GM23248 (cell line): Measurements from ENCODE around the gene APPBP2. TPM values are rescaled to one million over a fixed set of nuclear protein-coding genes. Genes with fewer than 3 reads are reported as not detected.

Experiments
- DNase-seq: peaks from one replicate; pipeline ENCODE4 v3.0.0-alpha.2; 2015
- H2AFZ ChIP-seq: fragments of 200-600 bp; sonication (generic); 2 replicates; pipeline ENCODE4 v1.6.1; 2016; ENCODE audit warnings: antibody characterized with exemption
- H3F3A ChIP-seq: fragments of 200-600 bp; sonication (generic); 2 replicates; pipeline ENCODE4 v1.6.1; 2016; ENCODE audit warnings: mild to moderate bottlenecking, antibody characterized with exemption, mixed run types; ENCODE audit not compliant: insufficient read depth
- H3K27ac ChIP-seq: fragments of 200-600 bp; sonication (generic); 2 replicates; pipeline ENCODE4 v1.5.1; 2016; ENCODE audit warnings: mild to moderate bottlenecking
- H3K27me3 ChIP-seq: fragments of 200-600 bp; sonication (generic); replicated peaks from 2 replicates; pipeline ENCODE4 v1.6.1; 2016; ENCODE audit warnings: mild to moderate bottlenecking; ENCODE audit not compliant: insufficient read depth
- H3K36me3 ChIP-seq: fragments of 200-600 bp; sonication (generic); 2 replicates; pipeline ENCODE4 v1.6.1; 2016; ENCODE audit warnings: low read depth, mild to moderate bottlenecking
- H3K4me1 ChIP-seq: fragments of 200-600 bp; sonication (generic); 2 replicates; pipeline ENCODE4 v1.6.1; 2016; ENCODE audit warnings: mild to moderate bottlenecking; ENCODE audit not compliant: insufficient read depth
- H3K4me2 ChIP-seq: fragments of 200-600 bp; sonication (generic); one replicate; pipeline ENCODE4 v1.6.1; 2016; ENCODE audit warnings: mild to moderate bottlenecking; ENCODE audit not compliant: unreplicated experiment
- H3K4me3 ChIP-seq: fragments of 200-600 bp; sonication (generic); 2 replicates; pipeline ENCODE4 v1.5.1; 2016; ENCODE audit warnings: mild to moderate bottlenecking
- H3K79me2 ChIP-seq: fragments of 200-600 bp; sonication (generic); 2 replicates; pipeline ENCODE4 v1.6.1; 2016; ENCODE audit warnings: mild to moderate bottlenecking; ENCODE audit not compliant: insufficient read depth
- H3K9ac ChIP-seq: fragments of 200-600 bp; sonication (generic); 2 replicates; pipeline ENCODE4 v1.6.1; 2016; ENCODE audit warnings: mild to moderate bottlenecking
- H3K9me2 ChIP-seq: fragments of 200-600 bp; sonication (generic); 2 replicates; pipeline ENCODE4 v1.6.1; 2016; ENCODE audit warnings: mixed run types, mild to moderate bottlenecking, moderate library complexity; ENCODE audit not compliant: insufficient read depth
- H3K9me3 ChIP-seq: fragments of 200-600 bp; sonication (generic); one replicate; pipeline ENCODE4 v1.6.1; 2017; ENCODE audit warnings: low read depth
- H4K20me1 ChIP-seq: fragments of 200-600 bp; sonication (generic); 2 replicates; pipeline ENCODE4 v1.6.0; 2016; ENCODE audit not compliant: insufficient read depth
- EZH2 ChIP-seq: fragments of 200-600 bp; sonication (generic); IDR thresholded peaks from 2 replicates; pipeline ENCODE4 v1.6.1; 2018; ENCODE audit warnings: antibody characterized with exemption, mild to moderate bottlenecking; ENCODE audit not compliant: insufficient read depth, poor library complexity, severe bottlenecking
- EZH2phosphoT487 ChIP-seq: fragments of 200-600 bp; sonication (generic); IDR thresholded peaks from 2 replicates; pipeline ENCODE4 v1.6.1; 2018; ENCODE audit warnings: antibody characterized with exemption, moderate library complexity, mild to moderate bottlenecking, low read depth; ENCODE audit not compliant: insufficient read depth
- WGBS, 2 experiments: methylation state at CpG; one replicate each; pipeline ENCODE4 v1.1.6; 2015 to 2017; ENCODE audit warnings: low lambda C conversion rate in 2 of 2, low coverage in 1 of 2; ENCODE audit errors: missing lambda C conversion rate in 2 of 2; 5-methylcytosine and 5-hydroxymethylcytosine counted together
- in situ Hi-C: fragments of 300-500 bp; cut with MboI; formaldehyde crosslinking; loops from 2 replicates; pipeline ENCODE4 v1.15.0; 2020
- polyA plus RNA-seq: library from polyadenylated mRNA; unstranded; fragments of >200 nt; fragmentation: Nextera tagmentation; extraction: Ambion mirVana; gene quantifications from 2 replicates; pipeline ENCODE4 v1.2.1, GENCODE V29; 2016
- total RNA-seq: library from RNA; depleted of rRNA; stranded (reverse); fragments of >200 nt; shearing (Covaris generic); gene quantifications from 2 replicates; pipeline ENCODE4 v1.2.3, GENCODE V29; 2014; rRNA removed

The APPBP2 gene, protein sequence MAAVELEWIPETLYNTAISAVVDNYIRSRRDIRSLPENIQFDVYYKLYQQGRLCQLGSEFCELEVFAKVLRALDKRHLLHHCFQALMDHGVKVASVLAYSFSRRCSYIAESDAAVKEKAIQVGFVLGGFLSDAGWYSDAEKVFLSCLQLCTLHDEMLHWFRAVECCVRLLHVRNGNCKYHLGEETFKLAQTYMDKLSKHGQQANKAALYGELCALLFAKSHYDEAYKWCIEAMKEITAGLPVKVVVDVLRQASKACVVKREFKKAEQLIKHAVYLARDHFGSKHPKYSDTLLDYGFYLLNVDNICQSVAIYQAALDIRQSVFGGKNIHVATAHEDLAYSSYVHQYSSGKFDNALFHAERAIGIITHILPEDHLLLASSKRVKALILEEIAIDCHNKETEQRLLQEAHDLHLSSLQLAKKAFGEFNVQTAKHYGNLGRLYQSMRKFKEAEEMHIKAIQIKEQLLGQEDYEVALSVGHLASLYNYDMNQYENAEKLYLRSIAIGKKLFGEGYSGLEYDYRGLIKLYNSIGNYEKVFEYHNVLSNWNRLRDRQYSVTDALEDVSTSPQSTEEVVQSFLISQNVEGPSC
- total RNA-seq (30.6 and 57.5 TPM in 2 replicates), polyA plus RNA-seq (39.3 and 41.7 TPM in 2 replicates)

- peaks cover 72% of the 10 kb centered on the region for H3K79me2 ChIP-seq
- peak within 1 kb of the TSS; percentile 96 for H3K4me2 ChIP-seq
- H3K27ac ChIP-seq, result peak within 1 kb of the TSS; percentile 97
- no peaks in the 10 kb centered on the region for H3K27me3 ChIP-seq
- peak within 1 kb of the TSS; percentile 95 for H3K9ac ChIP-seq
- H3K9me3 ChIP-seq, result no peaks in the 10 kb centered on the region
- peak within 1 kb of the TSS; percentile 94 for H3K4me3 ChIP-seq
- peak within 1 kb of the TSS; percentile 98 for H2AFZ ChIP-seq
- H3K9me2 ChIP-seq, result no peaks in the 10 kb centered on the region
- peaks cover 24% of the 10 kb centered on the region for H3K4me1 ChIP-seq
- H3F3A ChIP-seq, result peaks cover 24% of the 10 kb centered on the region
- TF ChIP-seq EZH2phosphoT487, result no peak
- TF ChIP-seq EZH2, result no peak
- peaks cover 7% of the 10 kb centered on the region; the same call in 1 of the 2 replicates for H4K20me1 ChIP-seq
- DNase-seq, result peak; percentile 96
- no peaks in the 10 kb centered on the region for H3K36me3 ChIP-seq
- in situ Hi-C loops, result no loop called here
- 0 to 2% methylated on average over 52 to 69 of the region's 69 CpGs for WGBS, 2 experiments
Observed at GRCh38 chr17:60525685-60526514, at the start of gene APPBP2. Gene APPBP2, minus strand, starts transcription at chr17:60526242. Its CDS starts 311 bp downstream, at chr17:60525931.

GRCh38 chr17:60573236-60574051 is 47.4 kb upstream of the APPBP2 start:
- in situ Hi-C loops, result no loop called here
- Histone ChIP-seq H3F3A (peaks cover 21% of the 10 kb centered on the region), H3K4me2 (peak overlapping the region; percentile 35), H3K4me3 (no peak overlapping the region), H3K9me3 (no peaks in the 10 kb centered on the region), H3K36me3 (no peaks in the 10 kb centered on the region), H3K27ac (peak overlapping the region; percentile 61), H3K79me2 (no peaks in the 10 kb centered on the region), H3K9me2 (no peaks in the 10 kb centered on the region), H3K4me1 (peaks cover 26% of the 10 kb centered on the region), H2AFZ (no peak overlapping the region), H3K9ac (no peak overlapping the region), H4K20me1 (no peaks in the 10 kb centered on the region), H3K27me3 (no peaks in the 10 kb centered on the region)
- DNase-seq, result peak; percentile 68
- WGBS, 2 experiments, result 33 to 37% methylated on average over 2 of the region's 2 CpGs
- no peak for TF ChIP-seq EZH2
- TF ChIP-seq EZH2phosphoT487, result no peak

GRCh38 chr17:60565233-60565632 is 39.2 kb upstream of the APPBP2 start:
- no peaks in the 10 kb centered on the region for H3K9me3 ChIP-seq
- 0 out of 2 replicates have a peak, but pooled peaks cover 4% of the 10 kb centered on the region for H3F3A ChIP-seq

More at GRCh38 chr17:60565233-60565632, 39.2 kb upstream of the APPBP2 start:
- Histone ChIP-seq H3K4me3 (no peak overlapping the region), H3K9ac (no peak overlapping the region), H3K4me1 (no peaks in the 10 kb centered on the region), H3K27ac (no peak overlapping the region), H3K27me3 (no peaks in the 10 kb centered on the region), H4K20me1 (no peaks in the 10 kb centered on the region), H3K79me2 (no peaks in the 10 kb centered on the region), H3K4me2 (no peak overlapping the region), H2AFZ (no peak overlapping the region), H3K36me3 (no peaks in the 10 kb centered on the region), H3K9me2 (no peaks in the 10 kb centered on the region)
- in situ Hi-C loops, result no loop called here
- DNase-seq, result no peak
- 90 to 91% methylated on average over 6 of the region's 6 CpGs for WGBS, 2 experiments
- TF ChIP-seq EZH2 (no peak), EZH2phosphoT487 (no peak)
